Hepatocyte (in vitro differentiated cells): ENCODE measurements around the gene PTPRN2.

Source experiments
- EZH2 ChIP-seq: fragments of 200-600 bp; sonication (generic); IDR thresholded peaks from 2 replicates; pipeline ENCODE4 v1.6.1; 2016; ENCODE audit warnings: antibody characterized with exemption, mild to moderate bottlenecking, borderline replicate concordance
- EZH2phosphoT487 ChIP-seq: fragments of 200-600 bp; sonication (generic); IDR thresholded peaks from one replicate; pipeline ENCODE4 v1.6.1; 2018; ENCODE audit warnings: antibody characterized with exemption, mild to moderate bottlenecking, low read depth, moderate library complexity; ENCODE audit not compliant: unreplicated experiment, severe bottlenecking
- TF ChIP-seq, protein P1 (sequence below): fragments of 200-600 bp; sonication (generic); IDR thresholded peaks from 2 replicates; pipeline ENCODE4 v1.5.1; 2016; ENCODE audit warnings: antibody characterized with exemption, mild to moderate bottlenecking; ENCODE audit not compliant: poor library complexity

DNA sequence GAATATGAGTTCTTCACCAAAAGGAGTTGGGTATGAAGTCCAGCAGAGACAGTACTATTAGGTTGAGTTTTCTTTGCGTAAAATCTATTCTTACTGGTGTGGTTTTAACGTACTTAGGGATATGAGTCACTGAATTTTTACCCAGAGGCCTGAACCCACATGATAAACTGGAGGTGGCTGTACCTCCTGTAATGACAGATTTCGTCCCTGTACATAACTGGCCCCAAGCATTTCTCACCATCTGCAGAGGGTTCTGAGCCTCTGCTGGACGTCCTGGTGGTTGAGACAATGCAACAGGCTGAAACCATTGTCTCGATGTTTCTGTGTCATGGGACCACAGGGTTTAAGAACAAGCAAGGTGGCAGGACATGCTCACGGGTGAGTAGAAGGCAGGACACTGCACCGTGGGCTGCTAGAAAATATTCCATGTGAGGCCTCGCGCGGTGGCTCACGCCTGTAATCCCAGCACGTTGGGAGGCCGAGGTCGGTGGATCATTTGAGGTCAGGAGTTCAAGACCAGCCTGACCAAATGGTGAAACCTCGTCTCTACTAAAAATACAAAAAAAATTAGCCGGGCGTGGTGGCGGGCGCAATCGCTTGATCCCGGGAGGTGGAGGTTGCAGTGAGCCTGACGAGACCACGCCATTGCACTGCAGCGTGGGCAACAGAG lies 1017.0 kb downstream of the PTPRN2 start:
- TF ChIP-seq, protein P1, sequence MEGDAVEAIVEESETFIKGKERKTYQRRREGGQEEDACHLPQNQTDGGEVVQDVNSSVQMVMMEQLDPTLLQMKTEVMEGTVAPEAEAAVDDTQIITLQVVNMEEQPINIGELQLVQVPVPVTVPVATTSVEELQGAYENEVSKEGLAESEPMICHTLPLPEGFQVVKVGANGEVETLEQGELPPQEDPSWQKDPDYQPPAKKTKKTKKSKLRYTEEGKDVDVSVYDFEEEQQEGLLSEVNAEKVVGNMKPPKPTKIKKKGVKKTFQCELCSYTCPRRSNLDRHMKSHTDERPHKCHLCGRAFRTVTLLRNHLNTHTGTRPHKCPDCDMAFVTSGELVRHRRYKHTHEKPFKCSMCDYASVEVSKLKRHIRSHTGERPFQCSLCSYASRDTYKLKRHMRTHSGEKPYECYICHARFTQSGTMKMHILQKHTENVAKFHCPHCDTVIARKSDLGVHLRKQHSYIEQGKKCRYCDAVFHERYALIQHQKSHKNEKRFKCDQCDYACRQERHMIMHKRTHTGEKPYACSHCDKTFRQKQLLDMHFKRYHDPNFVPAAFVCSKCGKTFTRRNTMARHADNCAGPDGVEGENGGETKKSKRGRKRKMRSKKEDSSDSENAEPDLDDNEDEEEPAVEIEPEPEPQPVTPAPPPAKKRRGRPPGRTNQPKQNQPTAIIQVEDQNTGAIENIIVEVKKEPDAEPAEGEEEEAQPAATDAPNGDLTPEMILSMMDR: no peak
- TF ChIP-seq EZH2 (no peak), EZH2phosphoT487 (no peak)
